Keratinocyte (primary cell): ENCODE measurements around the gene CUX1. TPM values are rescaled to one million over a fixed set of nuclear protein-coding genes. Genes with fewer than 3 reads are reported as not detected.
"Not testable (repeated sequence)": the region's sequence is repeated elsewhere in the genome, so short reads cannot be mapped to it uniquely, and the experiment has no call there.

ENCODE experiments used
- DNase-seq: peaks from one replicate; pipeline ENCODE4 v3.0.0-alpha.2; 2011; ENCODE audit warnings: low read depth, missing footprints, low spot score
- FAIRE-seq: peaks from 2 replicates; lab custom pipeline; 2011; peaks lifted over from hg19 to GRCh38; lab: Jason Lieb, UNC
- H2AFZ ChIP-seq: 2 replicates; pipeline ENCODE4 v1.6.0; 2012; ENCODE audit warnings: low read length, control low read depth, inconsistent platforms; ENCODE audit not compliant: control insufficient read depth
- H3K27ac ChIP-seq: 2 replicates; pipeline ENCODE4 v1.5.1; 2011; ENCODE audit warnings: low read length; ENCODE audit not compliant: control insufficient read depth, insufficient read depth
- H3K27me3 ChIP-seq: 3 replicates; pipeline ENCODE4 v1.6.0; 2011; ENCODE audit warnings: low read length; ENCODE audit not compliant: control insufficient read depth, insufficient read depth; ENCODE audit errors: extremely low read depth
- H3K36me3 ChIP-seq, 2 experiments: 2 replicates in 1 of 2; 3 replicates in 1 of 2; pipeline ENCODE4 v1.5.1; 2011; ENCODE audit warnings: low read length in 2 of 2, mild to moderate bottlenecking in 1 of 2; ENCODE audit not compliant: control insufficient read depth in 2 of 2, insufficient read depth in 2 of 2; ENCODE audit errors: extremely low read depth in 1 of 2
- H3K4me1 ChIP-seq: 3 replicates; pipeline ENCODE4 v1.5.1; 2011; ENCODE audit warnings: low read length; ENCODE audit not compliant: control insufficient read depth, insufficient read depth; ENCODE audit errors: extremely low read depth
- H3K4me2 ChIP-seq: 3 replicates; pipeline ENCODE4 v1.6.0; 2011; ENCODE audit warnings: low read depth, low read length; ENCODE audit not compliant: control insufficient read depth, insufficient read depth; ENCODE audit errors: extremely low read depth
- H3K4me3 ChIP-seq, 3 experiments: fragments of 200-600 bp in 1 of 3; sonication (generic) in 1 of 3; 2 replicates in 2 of 3; 3 replicates in 1 of 3; pipeline ENCODE4 v1.5.1; 2011 to 2016; ENCODE audit warnings: low read length in 3 of 3, mild to moderate bottlenecking in 3 of 3, control low read depth in 2 of 3, inconsistent platforms in 1 of 3, low read depth in 1 of 3, mixed read lengths in 1 of 3, mixed run types in 1 of 3, moderate library complexity in 1 of 3; ENCODE audit not compliant: control insufficient read depth in 2 of 3, insufficient read depth in 2 of 3; ENCODE audit errors: extremely low read depth in 1 of 3
- H3K79me2 ChIP-seq: 2 replicates; pipeline ENCODE4 v1.6.0; 2012; ENCODE audit warnings: low read length; ENCODE audit not compliant: control insufficient read depth, insufficient read depth
- H3K9ac ChIP-seq: 3 replicates; pipeline ENCODE4 v1.6.0; 2011; ENCODE audit warnings: low read length; ENCODE audit not compliant: control insufficient read depth, insufficient read depth; ENCODE audit errors: extremely low read depth
- H3K9me1 ChIP-seq: 3 replicates; pipeline ENCODE4 v1.6.0; 2011; ENCODE audit warnings: low read length; ENCODE audit not compliant: control insufficient read depth, insufficient read depth; ENCODE audit errors: extremely low read depth
- H3K9me3 ChIP-seq: 2 replicates; pipeline ENCODE4 v1.5.1; 2012; ENCODE audit warnings: low read depth, low read length; ENCODE audit not compliant: control insufficient read depth
- H4K20me1 ChIP-seq: 3 replicates; pipeline ENCODE4 v1.6.0; 2011; ENCODE audit warnings: low read length; ENCODE audit not compliant: control insufficient read depth, insufficient read depth; ENCODE audit errors: extremely low read depth
- EZH2 ChIP-seq: IDR thresholded peaks from one replicate; pipeline ENCODE4 v1.6.1; 2012; ENCODE audit warnings: inconsistent platforms, mild to moderate bottlenecking, low read length, moderate library complexity
- dilution Hi-C: fragments of 300-500 bp; cut with MboI; formaldehyde crosslinking; loops from one replicate; pipeline ENCODE4 v1.7.0; 2020; ENCODE audit warnings: low sequenced_read_pairs; ENCODE audit not compliant: extremely low pct_ligation_motif_present
- polyA plus RNA-seq, 5 experiments: library from polyadenylated mRNA; depleted of rRNA in 3 of 5; stranded (reverse) in 3 of 5; stranded (forward) in 1 of 5; unstranded in 1 of 5; fragments of >200 nt; gene quantifications; 1 replicate in 1 of 5; 2 replicates in 3 of 5; 3 replicates in 1 of 5; pipeline versions ENCODE4 v1.2.1 to v1.2.3, GENCODE V29; 2011 to 2012; ENCODE audit warnings: missing spikeins in 2 of 5, low read depth in 1 of 5, low replicate concordance in 1 of 5
- TF ChIP-seq, protein P1 (sequence below), 3 experiments: IDR thresholded peaks in 1 of 3; conservative IDR thresholded peaks in 1 of 3; optimal IDR thresholded peaks in 1 of 3; 2 replicates in 2 of 3; 3 replicates in 1 of 3; pipeline versions ENCODE3 to v1.5.1; 2011; ENCODE audit warnings: low read length in 3 of 3, mild to moderate bottlenecking in 3 of 3, moderate library complexity in 2 of 3, control low read depth in 1 of 3, inconsistent platforms in 1 of 3; ENCODE audit not compliant: insufficient read depth in 2 of 3; ENCODE audit errors: extremely low read depth in 1 of 3

Gene CUX1
- polyA plus RNA-seq, 1 donor (not counting 4 experiments of a cell fraction or from before 2014, with no cell fraction given), result 18.3 TPM

GRCh38 chr7:101833799-101834198, 16.4 kb downstream of the CUX1 start:
- dilution Hi-C loops, result no loop called here
- H3K79me2 ChIP-seq, result peaks cover 51% of the 10 kb centered on the region

DNA sequence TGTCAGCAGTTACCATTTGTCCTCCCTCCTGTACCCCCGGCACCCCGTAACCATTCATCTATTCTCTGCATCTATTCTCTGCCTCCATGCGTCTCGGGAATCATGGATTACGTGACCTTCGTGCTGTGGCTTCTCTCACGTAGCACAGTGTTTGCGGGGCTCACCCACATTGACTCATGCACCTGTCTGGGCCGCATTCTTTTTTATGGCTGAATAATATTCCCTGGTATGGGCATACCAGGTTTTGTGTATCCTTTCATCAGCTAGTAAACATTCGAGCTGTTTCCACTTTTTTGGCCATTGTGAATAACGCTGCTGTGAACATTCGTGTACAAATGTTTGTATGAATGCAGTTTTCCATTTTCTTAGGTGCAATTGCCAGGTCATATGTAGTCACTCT, 17.7 kb downstream of the CUX1 start:
- FAIRE-seq (no peak), DNase-seq (no peak)
- no peak overlapping the region for H2AFZ ChIP-seq
- no peaks in the 10 kb centered on the region for H3K27me3 ChIP-seq
- dilution Hi-C loops, result no loop called here
- no peak overlapping the region for H3K9ac ChIP-seq
- H4K20me1 ChIP-seq, result peaks cover 8% of the 10 kb centered on the region
- H3K4me2 ChIP-seq, result no peak overlapping the region
- H3K79me2 ChIP-seq, result peaks cover 52% of the 10 kb centered on the region
- TF ChIP-seq EZH2, result no peak
- TF ChIP-seq, protein P1, sequence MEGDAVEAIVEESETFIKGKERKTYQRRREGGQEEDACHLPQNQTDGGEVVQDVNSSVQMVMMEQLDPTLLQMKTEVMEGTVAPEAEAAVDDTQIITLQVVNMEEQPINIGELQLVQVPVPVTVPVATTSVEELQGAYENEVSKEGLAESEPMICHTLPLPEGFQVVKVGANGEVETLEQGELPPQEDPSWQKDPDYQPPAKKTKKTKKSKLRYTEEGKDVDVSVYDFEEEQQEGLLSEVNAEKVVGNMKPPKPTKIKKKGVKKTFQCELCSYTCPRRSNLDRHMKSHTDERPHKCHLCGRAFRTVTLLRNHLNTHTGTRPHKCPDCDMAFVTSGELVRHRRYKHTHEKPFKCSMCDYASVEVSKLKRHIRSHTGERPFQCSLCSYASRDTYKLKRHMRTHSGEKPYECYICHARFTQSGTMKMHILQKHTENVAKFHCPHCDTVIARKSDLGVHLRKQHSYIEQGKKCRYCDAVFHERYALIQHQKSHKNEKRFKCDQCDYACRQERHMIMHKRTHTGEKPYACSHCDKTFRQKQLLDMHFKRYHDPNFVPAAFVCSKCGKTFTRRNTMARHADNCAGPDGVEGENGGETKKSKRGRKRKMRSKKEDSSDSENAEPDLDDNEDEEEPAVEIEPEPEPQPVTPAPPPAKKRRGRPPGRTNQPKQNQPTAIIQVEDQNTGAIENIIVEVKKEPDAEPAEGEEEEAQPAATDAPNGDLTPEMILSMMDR (optimal IDR thresholded peaks at IDR 0.05 in 1 of 3, IDR thresholded peaks at IDR 0.05 in 1 of 3, conservative IDR thresholded peaks at IDR 0.05 in 1 of 3; ENCODE audit: extremely low read depth in 1 of 3, insufficient read depth in 2 of 3, low read length in 3 of 3), result no peak
- no peaks in the 10 kb centered on the region for H3K9me1 ChIP-seq
- H3K27ac ChIP-seq, result no peak overlapping the region
- H3K36me3 ChIP-seq, result peaks cover 0 to 1% of the 10 kb centered on the region in 2 experiments
- no peak overlapping the region for H3K4me3 ChIP-seq
- H3K4me1 ChIP-seq, result no peaks in the 10 kb centered on the region
- H3K9me3 ChIP-seq, result no peaks in the 10 kb centered on the region

More at GRCh38 chr7:101833799-101834198, 16.4 kb downstream of the CUX1 start:
- TF ChIP-seq, protein P1 (optimal IDR thresholded peaks at IDR 0.05 in 1 of 3, IDR thresholded peaks at IDR 0.05 in 1 of 3, conservative IDR thresholded peaks at IDR 0.05 in 1 of 3; ENCODE audit: extremely low read depth in 1 of 3, insufficient read depth in 2 of 3, low read length in 3 of 3), result no peak
- TF ChIP-seq EZH2, result no peak
- FAIRE-seq (no peak), DNase-seq (no peak)
- H3K4me2 ChIP-seq, result no peak overlapping the region
- no peak overlapping the region for H3K9ac ChIP-seq
- H3K9me1 ChIP-seq, result no peaks in the 10 kb centered on the region
- no peak overlapping the region for H3K27ac ChIP-seq
- H4K20me1 ChIP-seq, result peaks cover 8% of the 10 kb centered on the region
- no peak overlapping the region for H3K4me3 ChIP-seq
- H3K9me3 ChIP-seq, result no peaks in the 10 kb centered on the region
- no peak overlapping the region for H2AFZ ChIP-seq
- H3K27me3 ChIP-seq, result no peaks in the 10 kb centered on the region
- H3K36me3 ChIP-seq, result peaks cover 0 to 1% of the 10 kb centered on the region in 2 experiments
- H3K4me1 ChIP-seq, result no peaks in the 10 kb centered on the region

- H2AFZ ChIP-seq, H3K9me3 ChIP-seq, H3K9me1 ChIP-seq, H3K9ac ChIP-seq, H3K27me3 ChIP-seq, H3K4me2 ChIP-seq, H3K4me1 ChIP-seq, FAIRE-seq, H3K4me3 ChIP-seq, DNase-seq, dilution Hi-C loops, H3K27ac ChIP-seq, H4K20me1 ChIP-seq, H3K36me3 ChIP-seq: not testable (repeated sequence)
- H3K79me2 ChIP-seq, result peaks cover 45% of the 10 kb centered on the region
Measured at GRCh38 chr7:101837433-101837832, 20.0 kb downstream of the CUX1 start.
